Left hindlimb (tissue), 1 donor: ENCODE results near the gene S100A2.
"Not testable (repeated sequence)": the region's sequence is repeated elsewhere in the genome, so short reads cannot be mapped to it uniquely, and the experiment has no call there.

Experiments used
- DNase-seq: peaks from one replicate; pipeline ENCODE4 v3.0.0-alpha.2; 2018

S100A2 gene

GRCh38 chr1:153527023-153527682 lies 38.5 kb downstream of the S100A2 start:
- DNase-seq = peak; percentile 23

GRCh38 chr1:153526132-153526543 lies 39.5 kb downstream of the S100A2 start:
- no peak for DNase-seq

GRCh38 chr1:153525088-153525728 lies 40.4 kb downstream of the S100A2 start:
- DNase-seq = no peak

GRCh38 chr1:153522353-153523048 lies 43.1 kb downstream of the S100A2 start:
- not testable (repeated sequence) for DNase-seq

- peak; percentile 1 for DNase-seq
Measured at GRCh38 chr1:153521808-153522207, 43.8 kb downstream of the S100A2 start.

GRCh38 chr1:153520818-153521476 lies 44.7 kb downstream of the S100A2 start:
- peak; percentile 4 for DNase-seq

- peak; percentile 2 for DNase-seq
Measured at GRCh38 chr1:153520137-153520691, 45.4 kb downstream of the S100A2 start.

GRCh38 chr1:153519242-153519641 lies 46.4 kb downstream of the S100A2 start:
- DNase-seq = peak; percentile 18

- DNase-seq = no peak
Measured at GRCh38 chr1:153515504-153516394, 49.9 kb downstream of the S100A2 start.

GRCh38 chr1:153513666-153514065 lies 52.0 kb downstream of the S100A2 start:
- DNase-seq = no peak

GRCh38 chr1:153513023-153513422 lies 52.6 kb downstream of the S100A2 start:
- DNase-seq = no peak
